Effector CD8-positive, alpha-beta T cell (primary cell): Measurements from ENCODE around the gene KCNH2.

Source experiments
- DNase-seq: peaks from one replicate; lab custom pipeline; 2025; lab: John Stamatoyannopoulos, UW

The KCNH2 gene

DNA sequence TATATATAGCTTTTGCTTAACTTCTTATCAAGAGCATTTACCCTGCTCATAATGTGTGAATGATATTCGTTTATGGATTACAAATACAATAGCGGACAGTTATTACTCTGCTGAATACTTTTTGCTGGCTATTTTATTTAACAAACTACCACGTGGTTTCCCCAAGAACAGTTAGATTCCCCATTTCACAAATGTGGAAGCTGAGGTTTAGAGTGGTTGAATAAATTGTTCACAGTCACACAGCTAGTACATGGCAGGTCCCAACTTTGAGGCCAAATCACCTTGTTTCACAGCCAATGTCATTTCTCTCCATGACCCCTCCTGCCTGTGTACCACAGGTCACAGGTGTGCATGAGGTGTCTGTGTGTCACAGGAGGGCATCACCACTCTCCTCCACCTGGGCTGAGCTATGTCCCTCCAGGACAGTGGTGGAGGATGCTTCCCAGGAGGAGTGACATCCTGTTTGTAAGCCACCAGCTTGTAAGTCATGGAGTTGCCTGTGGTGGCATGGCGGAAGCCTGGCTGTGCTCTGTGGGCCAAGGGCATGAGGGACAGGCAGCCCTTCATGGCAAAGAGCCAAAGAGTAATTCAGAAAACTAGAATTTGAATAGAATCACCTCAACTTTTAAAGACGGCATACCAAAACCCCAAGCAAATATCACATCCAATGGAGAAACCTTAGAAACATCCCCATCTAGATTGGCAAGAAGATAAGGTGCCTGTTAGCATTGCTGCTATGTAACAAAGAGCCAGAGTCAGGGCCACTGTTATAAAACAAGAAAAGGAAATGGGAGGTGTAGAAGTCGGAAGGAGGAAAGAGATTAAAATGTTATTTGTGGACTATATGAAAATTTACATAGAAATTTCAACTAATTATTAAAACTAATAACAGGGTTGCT, 73.9 kb downstream of the KCNH2 start:
- no peak for DNase-seq

DNA sequence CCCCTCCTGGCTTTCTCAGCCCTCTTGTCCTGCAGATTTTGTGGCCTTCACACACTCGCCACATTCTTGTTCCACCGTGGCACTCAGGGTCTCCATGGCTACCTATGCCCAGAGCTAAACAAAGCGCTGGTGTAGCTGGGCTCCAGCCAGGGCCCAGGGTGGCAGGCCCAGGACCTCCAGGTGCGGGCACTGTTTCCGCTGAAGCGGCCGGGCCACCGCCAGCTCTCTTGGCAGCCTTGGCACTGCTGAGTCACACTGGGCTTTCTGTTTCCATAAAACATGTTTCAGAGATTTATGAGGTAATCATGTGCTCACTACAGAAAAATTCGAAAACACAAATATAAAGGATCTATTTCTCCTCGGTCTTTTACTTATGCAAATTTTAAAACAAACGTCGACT, 74.5 kb downstream of the KCNH2 start:
- no peak for DNase-seq

DNA sequence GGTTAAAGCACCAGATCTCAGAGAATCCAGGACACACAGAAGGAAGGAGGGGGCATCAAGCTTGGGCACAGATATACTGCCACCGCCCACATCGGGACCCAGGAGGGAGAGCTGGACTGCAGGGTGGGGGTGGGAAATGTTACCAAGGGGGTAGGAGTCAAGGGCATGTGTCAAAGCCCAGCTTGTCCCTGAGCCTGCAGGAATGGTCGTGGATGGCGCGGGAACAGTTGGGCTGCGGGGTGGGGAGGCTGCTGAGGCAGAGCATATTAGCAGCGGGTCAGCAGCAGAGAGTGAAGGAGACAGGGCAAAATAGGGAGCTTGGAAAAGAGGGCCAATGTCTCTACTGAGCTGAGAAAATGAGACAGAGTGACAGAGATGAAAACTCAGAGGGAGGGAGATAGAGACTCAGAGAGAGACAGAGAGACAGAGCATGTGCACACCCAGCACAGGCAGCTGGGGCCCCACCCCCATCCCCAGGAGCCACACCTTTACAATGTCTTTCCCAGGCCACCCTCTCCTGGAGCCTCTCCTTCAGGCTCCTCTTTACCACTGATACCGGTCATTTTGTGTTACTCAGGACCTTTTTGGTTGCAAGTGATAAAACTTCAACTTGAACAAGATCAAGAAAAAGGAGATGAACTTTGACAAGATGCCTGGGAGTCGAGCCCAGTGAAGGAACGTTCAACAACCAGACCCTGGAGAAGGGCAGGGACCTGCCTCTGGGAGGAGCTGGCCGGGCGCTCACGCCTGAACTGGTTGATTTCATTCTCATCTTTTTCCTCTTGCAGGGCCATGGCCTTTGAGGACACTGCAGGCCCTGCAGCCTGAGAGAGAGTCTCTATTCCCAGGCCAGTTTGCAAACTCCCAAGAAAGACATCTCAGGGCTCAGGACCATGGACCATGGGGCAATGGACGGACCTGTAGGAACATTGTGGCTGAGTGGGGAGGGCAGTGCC, 75.8 kb downstream of the KCNH2 start:
- no peak for DNase-seq

DNA sequence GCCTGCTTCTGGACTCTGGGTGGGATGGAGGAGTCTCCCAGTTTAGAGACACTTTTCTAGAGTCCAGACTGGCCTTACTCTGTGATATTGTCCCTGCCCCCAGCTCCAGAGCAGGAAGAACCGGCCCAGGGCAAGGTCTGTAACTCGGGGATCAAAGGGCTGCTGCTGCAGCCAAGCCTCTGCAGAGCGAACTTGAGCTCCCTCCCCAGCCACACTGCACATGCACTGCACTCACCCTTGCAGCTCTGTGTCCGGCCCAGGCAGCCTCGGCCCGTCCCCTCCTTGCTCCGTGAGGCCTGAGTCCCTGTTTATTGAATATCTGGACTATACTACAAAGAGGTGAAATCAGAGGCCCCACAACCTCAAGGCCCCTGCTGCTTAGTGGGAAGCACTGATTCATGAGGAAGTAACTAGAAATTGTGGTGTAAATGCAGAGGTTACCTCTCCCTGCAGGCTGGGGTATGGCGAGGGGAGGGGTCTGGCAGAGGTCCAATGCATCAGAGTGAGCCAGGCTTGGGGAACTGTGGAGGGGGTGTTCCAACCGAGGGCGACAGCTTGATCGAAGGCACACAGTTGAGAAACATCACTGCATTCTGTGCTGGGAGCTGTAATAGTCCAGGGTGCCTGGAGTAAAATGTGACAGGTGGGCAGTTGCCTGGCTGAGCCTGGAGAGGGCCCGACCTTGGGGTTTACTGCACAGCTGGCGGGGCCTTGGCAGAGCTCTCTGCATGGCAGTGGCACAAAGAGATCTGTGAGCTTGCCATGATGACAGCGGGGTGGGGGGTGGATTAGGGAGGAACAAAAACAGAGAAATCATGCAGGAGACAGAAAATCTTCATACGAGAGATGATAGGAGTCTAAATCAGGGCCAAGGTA, 76.7 kb downstream of the KCNH2 start:
- DNase-seq: no peak

DNA sequence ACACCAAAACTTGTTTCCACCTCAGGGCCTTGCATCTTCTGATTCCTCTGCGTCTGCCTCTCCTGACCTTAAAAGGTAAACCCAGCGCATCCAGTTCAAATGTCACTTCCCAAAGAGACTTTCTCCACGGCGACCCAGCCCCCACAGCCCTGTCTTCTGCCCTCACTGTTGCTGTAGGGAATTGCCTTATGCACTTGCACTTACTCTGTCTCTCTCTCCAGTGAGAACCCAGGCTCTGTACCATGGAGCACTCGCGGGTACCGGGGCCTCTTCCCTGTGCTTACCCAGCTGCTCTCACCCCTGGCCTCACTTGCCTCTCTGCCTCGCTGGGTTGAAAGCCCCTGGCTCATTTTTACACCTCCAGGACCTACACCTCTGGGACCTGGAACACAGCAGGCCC, 77.4 kb downstream of the KCNH2 start:
- DNase-seq: no peak

DNA sequence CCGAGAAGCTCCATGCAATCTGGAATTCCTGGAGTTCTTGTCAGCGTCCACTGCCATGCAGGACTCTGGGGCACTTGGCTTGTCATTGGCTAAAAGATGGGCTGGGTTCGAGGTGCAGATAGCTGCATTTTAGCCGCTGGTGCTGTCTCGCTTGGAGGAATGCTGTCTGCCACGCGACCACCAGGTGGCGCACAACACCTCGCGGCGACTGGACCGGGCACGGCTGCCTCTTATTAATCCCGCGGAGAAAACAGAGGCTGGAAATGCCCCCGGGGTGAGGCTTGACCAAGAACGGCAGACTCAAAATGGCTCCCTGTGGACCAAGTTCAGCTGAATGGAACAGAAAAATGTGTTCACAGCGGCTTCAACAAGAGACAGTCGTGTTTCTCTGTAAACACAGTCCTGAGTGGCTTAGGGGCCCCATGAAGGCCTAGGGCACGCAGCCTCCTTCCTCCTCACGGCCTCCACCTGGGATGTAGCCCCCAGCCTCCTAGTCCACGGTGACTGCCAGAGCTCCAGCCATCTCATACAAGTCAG, 79.6 kb downstream of the KCNH2 start:
- peak; percentile 65 for DNase-seq

DNA sequence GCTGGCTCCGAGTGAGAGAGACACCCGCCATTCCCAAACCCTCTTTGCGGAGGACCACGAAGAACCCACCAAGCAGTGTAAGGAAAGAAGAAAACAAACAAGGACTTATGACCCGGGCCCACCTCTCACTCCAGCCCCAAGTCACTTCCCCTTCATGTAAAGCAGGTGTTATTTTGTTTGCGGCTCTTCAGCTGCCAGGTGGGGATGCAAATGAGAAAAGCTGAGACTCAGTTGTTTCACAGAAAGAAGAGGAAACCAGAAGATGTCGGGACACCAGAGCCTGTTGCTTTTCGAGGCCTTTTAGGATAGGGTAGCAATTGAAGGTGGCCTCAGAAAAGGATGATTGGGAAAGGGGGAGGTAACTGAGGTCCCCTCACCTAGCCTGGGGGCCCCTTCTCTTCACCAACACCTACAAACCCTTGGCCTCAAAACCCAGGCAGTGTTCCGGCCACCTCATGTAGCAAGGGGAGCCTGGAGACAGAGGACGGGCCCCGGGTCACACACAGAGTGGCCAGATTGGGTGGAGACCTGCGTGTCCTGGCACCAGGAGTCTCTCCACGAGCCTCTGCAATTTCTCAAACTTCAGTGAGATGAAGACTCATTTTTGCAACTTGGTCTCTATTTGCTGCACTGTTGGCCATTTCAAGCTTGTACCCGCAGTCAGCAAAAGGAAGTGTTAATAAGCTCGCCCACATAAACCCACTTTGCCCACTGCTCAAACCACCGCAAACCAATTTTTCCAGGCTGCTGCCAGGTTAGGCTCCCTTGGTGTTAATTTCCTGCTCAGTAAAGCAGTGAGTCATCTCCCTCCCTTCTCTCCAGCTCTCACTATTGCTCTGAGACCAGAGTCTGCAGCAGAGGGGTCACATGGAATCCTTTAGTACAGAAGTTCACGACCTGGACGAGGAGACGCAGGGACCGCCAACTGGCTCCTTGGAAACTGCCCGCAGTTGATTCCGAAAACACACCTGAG, 80.3 kb downstream of the KCNH2 start:
- DNase-seq: no peak

DNA sequence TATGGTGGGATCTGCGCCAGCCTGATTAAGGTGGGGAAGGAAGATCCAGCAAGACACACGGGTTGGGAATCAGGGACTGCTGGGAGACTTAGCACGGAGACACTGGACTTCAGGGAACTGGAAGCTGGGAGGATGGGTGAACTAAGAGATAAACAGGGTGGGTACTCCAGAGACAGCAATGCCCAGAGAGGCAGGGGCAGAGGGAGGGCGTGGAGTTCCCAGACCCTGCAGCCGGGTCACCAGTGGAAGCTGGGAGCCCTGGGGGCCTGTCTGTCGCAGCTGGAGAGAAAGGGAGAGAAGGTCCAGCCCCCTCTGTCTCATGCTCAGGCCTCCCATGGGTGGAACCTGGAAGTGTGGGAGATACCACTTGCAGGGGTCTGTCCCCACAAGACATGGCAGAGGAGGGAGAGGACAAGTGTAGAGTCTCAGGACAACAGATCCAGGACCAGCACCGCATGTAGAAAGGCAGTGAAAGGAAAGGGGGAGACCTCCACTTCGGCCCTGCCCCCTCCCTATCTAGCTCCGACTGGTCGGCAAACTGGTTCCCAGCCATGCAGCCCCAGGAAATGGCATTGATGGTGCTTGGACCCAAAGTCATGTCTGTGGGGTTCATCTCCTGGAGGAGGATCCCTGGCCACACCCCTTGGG, 81.4 kb downstream of the KCNH2 start:
- DNase-seq: no peak

DNA sequence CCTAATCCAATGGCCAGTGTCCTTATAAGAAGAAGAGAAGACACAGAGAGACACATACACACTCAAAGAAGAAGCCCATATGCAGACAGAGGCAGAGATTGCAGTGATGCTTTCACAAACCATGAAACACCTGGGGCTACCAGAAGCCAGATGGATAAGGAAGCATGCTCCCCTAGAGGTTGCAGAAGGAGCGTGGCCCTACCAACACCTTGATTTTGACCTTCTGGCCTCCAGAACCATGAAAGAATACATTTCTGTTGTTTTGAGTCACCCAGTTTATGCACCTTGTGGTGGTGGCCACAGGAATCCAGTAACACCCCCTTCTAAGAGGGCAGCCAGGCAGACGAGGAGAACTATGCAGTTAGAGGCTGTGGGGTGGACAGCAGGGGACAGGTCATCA, 82.3 kb downstream of the KCNH2 start:
- no peak for DNase-seq
